Mesendoderm (in vitro differentiated cells): ENCODE measurements around the gene NUDT9.
"Not testable (repeated sequence)": the region's sequence is repeated elsewhere in the genome, so short reads cannot be mapped to it uniquely, and the experiment has no call there.

Experiments
- DNase-seq: peaks from one replicate; pipeline ENCODE4 v3.0.0; 2013
- H2AK5ac ChIP-seq: 2 replicates; pipeline ENCODE4 v1.6.1; 2013; ENCODE audit warnings: low read length, inconsistent platforms
- H2BK120ac ChIP-seq: 2 replicates; pipeline ENCODE4 v1.6.1; 2013; ENCODE audit warnings: low read depth, mild to moderate bottlenecking, low read length, moderate library complexity, mixed read lengths
- H2BK15ac ChIP-seq: replicated peaks from 2 replicates; pipeline ENCODE4 v1.6.1; 2013; ENCODE audit warnings: low read depth, mild to moderate bottlenecking, moderate library complexity
- H2BK5ac ChIP-seq: 2 replicates; pipeline ENCODE4 v1.6.1; 2013; ENCODE audit warnings: low read length, inconsistent platforms
- H3K18ac ChIP-seq: 2 replicates; pipeline ENCODE4 v1.6.1; 2013; ENCODE audit warnings: mild to moderate bottlenecking, low read length, mixed read lengths
- H3K23ac ChIP-seq: one replicate; pipeline ENCODE4 v1.6.1; 2013; ENCODE audit warnings: low read length
- H3K27ac ChIP-seq: 2 replicates; pipeline ENCODE4 v1.5.1; 2013; ENCODE audit warnings: low read depth, mild to moderate bottlenecking, inconsistent platforms, low read length, moderate library complexity
- H3K27me3 ChIP-seq: 2 replicates; pipeline ENCODE4 v1.6.1; 2013; ENCODE audit warnings: low read length, control low read depth, mild to moderate bottlenecking, inconsistent platforms; ENCODE audit not compliant: insufficient read depth, poor library complexity
- H3K36me3 ChIP-seq: 2 replicates; pipeline ENCODE4 v1.6.1; 2013; ENCODE audit warnings: low read length, inconsistent platforms; ENCODE audit not compliant: control insufficient read depth, insufficient read depth
- H3K4ac ChIP-seq: one replicate; pipeline ENCODE4 v1.6.1; 2013; ENCODE audit warnings: low read depth, mild to moderate bottlenecking, low read length, moderate library complexity
- H3K4me1 ChIP-seq: 2 replicates; pipeline ENCODE4 v1.6.1; 2013; ENCODE audit warnings: low read depth, low read length, inconsistent platforms; ENCODE audit not compliant: control insufficient read depth
- H3K4me2 ChIP-seq: 2 replicates; pipeline ENCODE4 v1.6.1; 2013; ENCODE audit warnings: low read length
- H3K4me3 ChIP-seq: 2 replicates; pipeline ENCODE4 v1.5.1; 2013; ENCODE audit warnings: mild to moderate bottlenecking, low read length
- H3K56ac ChIP-seq: one replicate; pipeline ENCODE4 v1.6.1; 2013; ENCODE audit warnings: low read length
- H3K79me1 ChIP-seq: 2 replicates; pipeline ENCODE4 v1.6.1; 2013; ENCODE audit warnings: low read length, inconsistent platforms
- H3K79me2 ChIP-seq: 2 replicates; pipeline ENCODE4 v1.6.1; 2013; ENCODE audit warnings: mild to moderate bottlenecking, low read length; ENCODE audit not compliant: control insufficient read depth, insufficient read depth
- H3K9ac ChIP-seq: 2 replicates; pipeline ENCODE4 v1.6.1; 2013; ENCODE audit warnings: low read length, inconsistent platforms
- H4K5ac ChIP-seq: one replicate; pipeline ENCODE4 v1.6.1; 2013; ENCODE audit warnings: low read length
- H4K8ac ChIP-seq: one replicate; pipeline ENCODE4 v1.6.1; 2013; ENCODE audit warnings: low read depth, mild to moderate bottlenecking, control low read depth, low read length, moderate library complexity
- WGBS: extraction: QIAGEN DNeasy Blood & Tissue Kit; methylation state at CpG from one replicate; pipeline ENCODE4 v1.1.7; 2013; ENCODE audit warnings: low lambda C conversion rate, missing lambda C conversion rate; ENCODE audit not compliant: insufficient coverage; ENCODE audit errors: extremely low coverage; 5-methylcytosine and 5-hydroxymethylcytosine counted together

NUDT9 gene

GRCh38 chr4:87445964-87446363 lies 23.6 kb downstream of the NUDT9 start:
- H3K36me3 ChIP-seq, result peaks cover 2% of the 10 kb centered on the region
- no peak overlapping the region for H3K9ac ChIP-seq
- no peaks in the 10 kb centered on the region for H3K4me1 ChIP-seq

GRCh38 chr4:87446375-87446774 lies 24.0 kb downstream of the NUDT9 start:
- H3K23ac ChIP-seq, H3K9ac ChIP-seq, H3K18ac ChIP-seq, H3K4ac ChIP-seq, H3K27me3 ChIP-seq, H2BK15ac ChIP-seq, DNase-seq, H2AK5ac ChIP-seq, H2BK120ac ChIP-seq, H2BK5ac ChIP-seq, H3K4me2 ChIP-seq, H3K4me3 ChIP-seq, H3K36me3 ChIP-seq, H3K27ac ChIP-seq, H4K5ac ChIP-seq, H3K79me1 ChIP-seq, H3K79me2 ChIP-seq, H4K8ac ChIP-seq, H3K4me1 ChIP-seq, H3K56ac ChIP-seq: not testable (repeated sequence)
- no CpG with 5 or more reads among the region's 6 CpGs for WGBS

More at GRCh38 chr4:87445964-87446363, 23.6 kb downstream of the NUDT9 start:
- no peak overlapping the region for H2BK15ac ChIP-seq
- no peak overlapping the region for H3K4me2 ChIP-seq
- no peak overlapping the region for H3K18ac ChIP-seq
- no peak overlapping the region for H3K4me3 ChIP-seq
- H2BK120ac ChIP-seq, result no peak overlapping the region
- no peaks in the 10 kb centered on the region for H3K27me3 ChIP-seq
- H2AK5ac ChIP-seq, result no peak overlapping the region
- no CpG with 5 or more reads among the region's 3 CpGs for WGBS
- H3K56ac ChIP-seq, result no peak overlapping the region
- H3K23ac ChIP-seq, result no peak overlapping the region
- DNase-seq, result no peak
- H3K79me2 ChIP-seq, result no peaks in the 10 kb centered on the region
- no peak overlapping the region for H3K27ac ChIP-seq
- H3K4ac ChIP-seq, result no peak overlapping the region
- no peak overlapping the region for H4K5ac ChIP-seq
- H4K8ac ChIP-seq, result no peak overlapping the region
- no peaks in the 10 kb centered on the region for H3K79me1 ChIP-seq
- no peak overlapping the region for H2BK5ac ChIP-seq

- no peak overlapping the region for H2AK5ac ChIP-seq
- no peak overlapping the region for H3K56ac ChIP-seq
- H2BK120ac ChIP-seq, result no peak overlapping the region
- H2BK15ac ChIP-seq, result no peak overlapping the region
- H3K9ac ChIP-seq, result no peak overlapping the region
- H3K36me3 ChIP-seq, result no peaks in the 10 kb centered on the region
- H3K79me1 ChIP-seq, result no peaks in the 10 kb centered on the region
- H3K4ac ChIP-seq, result no peak overlapping the region
- H3K4me2 ChIP-seq, result no peak overlapping the region
- no peaks in the 10 kb centered on the region for H3K79me2 ChIP-seq
- H3K4me3 ChIP-seq, result no peak overlapping the region
- H3K4me1 ChIP-seq, result no peaks in the 10 kb centered on the region
- H4K5ac ChIP-seq, result no peak overlapping the region
- H3K23ac ChIP-seq, result no peak overlapping the region
- no peak overlapping the region for H2BK5ac ChIP-seq
- no peak overlapping the region for H3K18ac ChIP-seq
- no peak overlapping the region for H4K8ac ChIP-seq
- no peaks in the 10 kb centered on the region for H3K27me3 ChIP-seq
- DNase-seq, result peak; percentile 12
- H3K27ac ChIP-seq, result no peak overlapping the region
These were observed 29.2 kb downstream of the NUDT9 start for GRCh38 chr4:87451537-87451936.

GRCh38 chr4:87458913-87459312 lies 36.5 kb downstream of the NUDT9 start:
- Histone ChIP-seq H3K27ac (no peak overlapping the region), H3K4me3 (no peak overlapping the region), H3K23ac (no peak overlapping the region), H4K5ac (no peak overlapping the region), H3K9ac (no peak overlapping the region), H2BK120ac (no peak overlapping the region), H3K27me3 (no peaks in the 10 kb centered on the region), H3K4me1 (no peaks in the 10 kb centered on the region), H3K4me2 (no peak overlapping the region), H3K4ac (no peak overlapping the region), H4K8ac (no peak overlapping the region), H2AK5ac (no peak overlapping the region), H3K18ac (no peak overlapping the region), H3K36me3 (no peaks in the 10 kb centered on the region), H2BK15ac (no peak overlapping the region), H2BK5ac (no peak overlapping the region), H3K79me2 (no peaks in the 10 kb centered on the region), H3K56ac (no peak overlapping the region), H3K79me1 (no peaks in the 10 kb centered on the region)
- no peak for DNase-seq
- whole genome bisulfite sequencing, result no CpG with 5 or more reads among the region's 4 CpGs

- Histone ChIP-seq H3K79me1 (no peaks in the 10 kb centered on the region), H3K9ac (no peak overlapping the region), H2BK120ac (no peak overlapping the region), H4K8ac (no peak overlapping the region), H3K23ac (no peak overlapping the region), H3K4me3 (no peak overlapping the region), H2BK15ac (no peak overlapping the region), H2BK5ac (no peak overlapping the region), H3K27ac (no peak overlapping the region), H2AK5ac (no peak overlapping the region), H3K18ac (no peak overlapping the region), H3K79me2 (no peaks in the 10 kb centered on the region), H3K36me3 (no peaks in the 10 kb centered on the region), H3K4ac (no peak overlapping the region), H4K5ac (no peak overlapping the region), H3K4me1 (no peaks in the 10 kb centered on the region), H3K4me2 (no peak overlapping the region), H3K27me3 (no peaks in the 10 kb centered on the region), H3K56ac (no peak overlapping the region)
- no peak for DNase-seq
These were observed 38.9 kb downstream of the NUDT9 start for GRCh38 chr4:87461281-87461700.

- Histone ChIP-seq H3K79me1 (no peaks in the 10 kb centered on the region), H3K18ac (no peak overlapping the region), H3K4me2 (no peak overlapping the region), H3K56ac (no peak overlapping the region), H3K27me3 (no peaks in the 10 kb centered on the region), H3K23ac (no peak overlapping the region), H3K9ac (no peak overlapping the region), H2BK120ac (no peak overlapping the region), H3K4me1 (no peaks in the 10 kb centered on the region), H2BK5ac (no peak overlapping the region), H4K8ac (no peak overlapping the region), H4K5ac (no peak overlapping the region), H3K4ac (no peak overlapping the region), H2AK5ac (no peak overlapping the region), H3K4me3 (no peak overlapping the region), H3K27ac (no peak overlapping the region), H3K79me2 (no peaks in the 10 kb centered on the region), H2BK15ac (no peak overlapping the region), H3K36me3 (no peaks in the 10 kb centered on the region)
- no CpG with 5 or more reads among the region's 2 CpGs for WGBS
- DNase-seq, result no peak
These were observed 39.7 kb downstream of the NUDT9 start for GRCh38 chr4:87462102-87462501.
